ENCODE data around the gene PEAR1.

Gene PEAR1

DNA sequence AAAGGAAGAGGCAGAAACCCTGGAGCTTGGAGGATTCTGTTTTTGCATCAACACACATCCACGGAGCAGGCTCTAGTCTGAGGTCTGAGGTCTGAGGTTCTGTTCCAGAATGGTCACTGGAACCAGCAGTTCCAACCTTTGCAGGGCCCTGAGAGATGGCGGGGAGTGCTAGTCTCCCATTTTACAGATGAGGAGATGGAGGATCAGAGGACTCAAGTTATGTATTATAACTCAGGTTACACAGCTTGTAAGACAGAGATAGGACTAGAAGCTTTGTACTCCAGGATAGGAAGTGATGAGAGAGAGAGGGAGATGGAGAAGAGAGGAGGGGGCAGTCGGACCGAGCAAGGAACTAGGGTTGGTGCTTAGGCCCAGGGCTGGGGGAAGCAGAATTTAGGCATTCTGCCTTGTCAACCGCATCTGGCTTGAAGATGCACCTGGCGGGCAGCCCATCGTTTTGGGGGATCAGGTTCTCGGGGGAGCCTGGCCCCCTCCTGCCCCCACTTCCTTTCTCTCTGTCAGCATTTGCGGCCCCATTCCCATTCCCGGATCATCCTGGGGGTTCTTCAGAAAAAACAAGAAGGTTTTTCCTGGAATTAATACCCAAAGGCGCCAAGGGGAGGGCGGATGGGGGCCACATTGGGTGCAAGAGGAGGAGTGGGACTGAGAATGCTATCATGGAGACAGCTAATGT is 5.6 kb downstream of the PEAR1 start:
- TF ChIP-seq TEAD4 (IDR thresholded peaks at IDR 0.05) (no peak), YY1 (IDR thresholded peaks at IDR 0.05; ENCODE audit: low read depth) (no peak), RAD21 (IDR thresholded peaks at IDR 0.05; ENCODE audit: low read depth) (no peak), TAF1 (IDR thresholded peaks at IDR 0.05; ENCODE audit: low read depth) (no peak), NFIC (IDR thresholded peaks at IDR 0.05) (no peak)
- TF ChIP-seq, protein P1, sequence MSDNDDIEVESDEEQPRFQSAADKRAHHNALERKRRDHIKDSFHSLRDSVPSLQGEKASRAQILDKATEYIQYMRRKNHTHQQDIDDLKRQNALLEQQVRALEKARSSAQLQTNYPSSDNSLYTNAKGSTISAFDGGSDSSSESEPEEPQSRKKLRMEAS (IDR thresholded peaks at IDR 0.05) = no peak
- TF ChIP-seq, protein P2, sequence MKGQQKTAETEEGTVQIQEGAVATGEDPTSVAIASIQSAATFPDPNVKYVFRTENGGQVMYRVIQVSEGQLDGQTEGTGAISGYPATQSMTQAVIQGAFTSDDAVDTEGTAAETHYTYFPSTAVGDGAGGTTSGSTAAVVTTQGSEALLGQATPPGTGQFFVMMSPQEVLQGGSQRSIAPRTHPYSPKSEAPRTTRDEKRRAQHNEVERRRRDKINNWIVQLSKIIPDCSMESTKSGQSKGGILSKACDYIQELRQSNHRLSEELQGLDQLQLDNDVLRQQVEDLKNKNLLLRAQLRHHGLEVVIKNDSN (IDR thresholded peaks at IDR 0.05) = no peak

DNA sequence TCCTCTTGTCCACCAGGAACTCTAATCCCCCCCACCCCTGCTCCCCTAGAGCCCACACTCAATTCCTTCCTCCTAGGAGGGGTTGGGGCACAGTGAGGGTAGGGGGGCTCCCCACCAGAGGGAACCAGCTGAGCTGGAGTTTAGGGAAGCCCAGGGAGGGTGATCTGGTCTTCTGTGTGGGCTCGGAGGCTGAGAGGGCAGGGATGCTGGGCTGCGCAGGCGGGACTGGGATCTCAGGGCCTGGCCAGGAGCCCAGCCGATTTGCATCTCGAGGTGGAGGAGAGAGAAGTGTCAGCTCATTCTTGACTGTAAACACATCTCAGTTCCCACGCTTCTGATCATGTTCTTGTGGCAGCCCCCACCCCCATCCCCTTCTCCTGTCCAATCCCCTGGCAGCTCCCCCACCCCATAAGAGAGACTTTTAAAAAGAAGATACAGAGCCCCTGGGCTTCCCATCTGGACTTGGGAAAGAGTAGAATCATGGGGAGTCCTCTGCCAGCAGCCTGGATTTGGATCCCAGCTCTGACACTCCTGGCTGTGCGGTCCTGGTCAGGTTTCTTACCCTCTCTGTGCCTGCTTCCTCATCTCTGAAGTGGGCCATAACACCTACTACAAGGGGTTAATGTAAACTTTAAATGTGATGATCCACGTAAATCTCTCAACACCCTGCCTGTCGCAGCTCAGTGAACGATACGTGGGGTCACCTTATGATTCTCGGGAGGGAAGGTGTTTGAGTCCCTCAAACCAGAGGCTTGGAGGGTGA is 6.6 kb downstream of the PEAR1 start:
- TF ChIP-seq YY1 (IDR thresholded peaks at IDR 0.05; ENCODE audit: low read depth) = no peak
- TF ChIP-seq CREB1 (IDR thresholded peaks at IDR 0.05; ENCODE audit: low read depth) = no peak
- TF ChIP-seq CEBPB (IDR thresholded peaks at IDR 0.05) = no peak
- TF ChIP-seq, protein P2 (IDR thresholded peaks at IDR 0.05) = no peak
- no peak for TF ChIP-seq NFIC (IDR thresholded peaks at IDR 0.05)
- TF ChIP-seq, protein P3, sequence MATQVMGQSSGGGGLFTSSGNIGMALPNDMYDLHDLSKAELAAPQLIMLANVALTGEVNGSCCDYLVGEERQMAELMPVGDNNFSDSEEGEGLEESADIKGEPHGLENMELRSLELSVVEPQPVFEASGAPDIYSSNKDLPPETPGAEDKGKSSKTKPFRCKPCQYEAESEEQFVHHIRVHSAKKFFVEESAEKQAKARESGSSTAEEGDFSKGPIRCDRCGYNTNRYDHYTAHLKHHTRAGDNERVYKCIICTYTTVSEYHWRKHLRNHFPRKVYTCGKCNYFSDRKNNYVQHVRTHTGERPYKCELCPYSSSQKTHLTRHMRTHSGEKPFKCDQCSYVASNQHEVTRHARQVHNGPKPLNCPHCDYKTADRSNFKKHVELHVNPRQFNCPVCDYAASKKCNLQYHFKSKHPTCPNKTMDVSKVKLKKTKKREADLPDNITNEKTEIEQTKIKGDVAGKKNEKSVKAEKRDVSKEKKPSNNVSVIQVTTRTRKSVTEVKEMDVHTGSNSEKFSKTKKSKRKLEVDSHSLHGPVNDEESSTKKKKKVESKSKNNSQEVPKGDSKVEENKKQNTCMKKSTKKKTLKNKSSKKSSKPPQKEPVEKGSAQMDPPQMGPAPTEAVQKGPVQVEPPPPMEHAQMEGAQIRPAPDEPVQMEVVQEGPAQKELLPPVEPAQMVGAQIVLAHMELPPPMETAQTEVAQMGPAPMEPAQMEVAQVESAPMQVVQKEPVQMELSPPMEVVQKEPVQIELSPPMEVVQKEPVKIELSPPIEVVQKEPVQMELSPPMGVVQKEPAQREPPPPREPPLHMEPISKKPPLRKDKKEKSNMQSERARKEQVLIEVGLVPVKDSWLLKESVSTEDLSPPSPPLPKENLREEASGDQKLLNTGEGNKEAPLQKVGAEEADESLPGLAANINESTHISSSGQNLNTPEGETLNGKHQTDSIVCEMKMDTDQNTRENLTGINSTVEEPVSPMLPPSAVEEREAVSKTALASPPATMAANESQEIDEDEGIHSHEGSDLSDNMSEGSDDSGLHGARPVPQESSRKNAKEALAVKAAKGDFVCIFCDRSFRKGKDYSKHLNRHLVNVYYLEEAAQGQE (IDR thresholded peaks at IDR 0.05; ENCODE audit: low read depth) = no peak
- no peak for TF ChIP-seq RAD21 (IDR thresholded peaks at IDR 0.05; ENCODE audit: low read depth)
- TF ChIP-seq EGR1 (IDR thresholded peaks at IDR 0.05) = no peak
- no peak for TF ChIP-seq TCF12 (IDR thresholded peaks at IDR 0.05; ENCODE audit: low read depth)
- TF ChIP-seq FOXM1 (IDR thresholded peaks at IDR 0.05; ENCODE audit: borderline replicate concordance, low read depth) = no peak
- TF ChIP-seq TEAD4 (IDR thresholded peaks at IDR 0.05) = no peak
- no peak for TF ChIP-seq ZBTB7A (IDR thresholded peaks at IDR 0.05; ENCODE audit: low read depth)

DNA sequence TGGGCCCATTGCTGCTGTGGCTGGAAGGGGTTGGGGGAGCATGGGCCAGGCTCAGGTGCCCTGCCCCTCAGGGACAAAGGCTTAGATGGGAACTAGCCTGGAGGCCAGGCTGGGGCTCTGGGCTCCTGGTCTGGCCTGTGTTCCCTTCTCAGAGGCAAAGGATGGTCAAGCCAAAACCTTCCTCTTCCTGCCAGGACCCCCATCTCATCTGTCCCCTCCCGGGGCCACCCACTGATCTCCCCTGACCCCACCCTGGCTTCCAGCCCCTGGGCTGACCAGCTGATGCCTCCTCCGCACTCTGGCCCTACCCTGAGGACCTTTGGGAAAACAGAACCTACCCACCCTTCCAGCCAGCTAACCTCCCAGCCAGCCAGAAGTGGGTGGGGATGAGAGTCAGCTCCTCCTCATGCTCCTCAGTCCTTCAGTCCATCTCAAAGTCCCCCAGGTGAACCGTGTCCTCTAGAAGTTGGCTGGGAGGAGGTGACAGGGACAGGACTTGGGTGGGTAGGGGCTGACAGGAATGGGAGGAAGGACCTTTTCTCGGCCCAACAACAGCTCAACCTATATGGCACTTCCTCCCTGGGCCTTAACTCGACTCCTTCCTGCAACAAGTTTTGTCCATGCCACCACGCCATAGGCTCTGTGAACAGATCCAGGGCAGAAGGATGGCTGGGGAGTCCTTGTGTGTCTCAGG is 7.5 kb downstream of the PEAR1 start:
- TF ChIP-seq, protein P1 (IDR thresholded peaks at IDR 0.05) = no peak
- TF ChIP-seq EP300 (IDR thresholded peaks at IDR 0.05; ENCODE audit: borderline replicate concordance) (no peak), YY1 (IDR thresholded peaks at IDR 0.05; ENCODE audit: low read depth) (no peak), TEAD4 (IDR thresholded peaks at IDR 0.05) (no peak), FOXM1 (IDR thresholded peaks at IDR 0.05; ENCODE audit: borderline replicate concordance, low read depth) (no peak), CREB1 (IDR thresholded peaks at IDR 0.05; ENCODE audit: low read depth) (no peak), NFIC (IDR thresholded peaks at IDR 0.05) (no peak), TCF12 (IDR thresholded peaks at IDR 0.05; ENCODE audit: low read depth) (no peak), TAF1 (IDR thresholded peaks at IDR 0.05; ENCODE audit: low read depth) (no peak), ZBTB7A (IDR thresholded peaks at IDR 0.05; ENCODE audit: low read depth) (no peak), RAD21 (IDR thresholded peaks at IDR 0.05; ENCODE audit: low read depth) (no peak), EGR1 (IDR thresholded peaks at IDR 0.05) (no peak), CEBPB (IDR thresholded peaks at IDR 0.05) (no peak)
- TF ChIP-seq, protein P2 (IDR thresholded peaks at IDR 0.05) = no peak
- TF ChIP-seq, protein P3 (IDR thresholded peaks at IDR 0.05; ENCODE audit: low read depth) = no peak

DNA sequence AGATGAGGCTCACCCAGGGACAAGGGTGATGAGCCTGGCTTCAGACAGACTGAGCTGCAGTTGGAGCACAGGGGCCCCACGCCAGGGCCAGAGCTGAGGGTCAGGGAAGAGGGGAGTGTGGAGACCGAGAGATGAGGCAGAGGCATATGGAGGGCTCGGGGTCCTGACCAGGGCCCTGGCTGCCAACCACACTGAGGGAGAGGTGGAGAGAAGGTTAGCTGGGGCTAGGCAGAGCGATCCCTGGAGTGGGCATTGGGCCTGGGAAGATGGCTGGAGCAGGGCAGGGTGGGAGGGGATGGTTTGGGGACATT is 8.0 kb downstream of the PEAR1 start:
- TF ChIP-seq EP300 (IDR thresholded peaks at IDR 0.05; ENCODE audit: borderline replicate concordance) (no peak), NFIC (IDR thresholded peaks at IDR 0.05) (no peak), TEAD4 (IDR thresholded peaks at IDR 0.05) (no peak), YY1 (IDR thresholded peaks at IDR 0.05; ENCODE audit: low read depth) (no peak), TAF1 (IDR thresholded peaks at IDR 0.05; ENCODE audit: low read depth) (no peak), CREB1 (IDR thresholded peaks at IDR 0.05; ENCODE audit: low read depth) (no peak), CEBPB (IDR thresholded peaks at IDR 0.05) (no peak), FOXM1 (IDR thresholded peaks at IDR 0.05; ENCODE audit: borderline replicate concordance, low read depth) (no peak), EGR1 (IDR thresholded peaks at IDR 0.05) (no peak)
- TF ChIP-seq, protein P2 (IDR thresholded peaks at IDR 0.05) = no peak
- TF ChIP-seq, protein P3 (IDR thresholded peaks at IDR 0.05; ENCODE audit: low read depth) = no peak
- TF ChIP-seq, protein P1 (IDR thresholded peaks at IDR 0.05) = no peak
